ENCODE data around the gene P3H3.

DNA sequence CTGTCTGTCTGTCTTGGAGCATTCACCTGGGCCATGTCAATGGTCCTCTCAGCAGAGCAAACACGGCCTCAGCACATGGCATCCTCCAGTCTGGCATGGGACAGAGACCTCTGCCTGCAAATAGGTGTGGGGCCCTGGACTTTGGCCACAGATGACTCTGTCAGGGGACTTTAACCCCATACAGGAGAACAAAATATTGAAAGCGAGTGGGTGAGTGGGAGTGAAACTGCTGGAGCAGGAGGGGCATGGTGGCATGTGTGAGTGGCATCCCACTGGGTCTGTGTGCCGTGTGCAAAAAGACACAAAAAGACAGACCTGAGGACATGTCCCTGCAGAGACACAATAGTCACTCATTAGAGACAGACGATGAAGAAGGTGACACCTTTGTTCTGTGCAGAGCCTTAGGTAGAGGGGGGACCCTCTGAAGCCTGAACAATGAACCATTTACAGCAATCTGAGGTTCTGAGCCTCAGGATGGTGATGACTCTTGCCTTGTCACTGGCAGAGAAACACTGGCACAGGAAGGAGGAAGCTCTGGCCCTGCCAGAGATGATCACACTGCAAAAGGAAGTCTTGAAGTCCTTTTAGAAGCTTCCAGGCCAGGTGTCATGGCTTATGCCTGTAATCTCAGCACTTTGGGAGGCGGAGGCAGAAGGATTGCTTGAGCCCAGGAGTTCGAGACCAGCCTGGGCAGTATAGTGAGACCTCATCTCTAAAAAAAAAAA, 48.3 kb upstream of the P3H3 start:
- TF ChIP-seq, protein P1, sequence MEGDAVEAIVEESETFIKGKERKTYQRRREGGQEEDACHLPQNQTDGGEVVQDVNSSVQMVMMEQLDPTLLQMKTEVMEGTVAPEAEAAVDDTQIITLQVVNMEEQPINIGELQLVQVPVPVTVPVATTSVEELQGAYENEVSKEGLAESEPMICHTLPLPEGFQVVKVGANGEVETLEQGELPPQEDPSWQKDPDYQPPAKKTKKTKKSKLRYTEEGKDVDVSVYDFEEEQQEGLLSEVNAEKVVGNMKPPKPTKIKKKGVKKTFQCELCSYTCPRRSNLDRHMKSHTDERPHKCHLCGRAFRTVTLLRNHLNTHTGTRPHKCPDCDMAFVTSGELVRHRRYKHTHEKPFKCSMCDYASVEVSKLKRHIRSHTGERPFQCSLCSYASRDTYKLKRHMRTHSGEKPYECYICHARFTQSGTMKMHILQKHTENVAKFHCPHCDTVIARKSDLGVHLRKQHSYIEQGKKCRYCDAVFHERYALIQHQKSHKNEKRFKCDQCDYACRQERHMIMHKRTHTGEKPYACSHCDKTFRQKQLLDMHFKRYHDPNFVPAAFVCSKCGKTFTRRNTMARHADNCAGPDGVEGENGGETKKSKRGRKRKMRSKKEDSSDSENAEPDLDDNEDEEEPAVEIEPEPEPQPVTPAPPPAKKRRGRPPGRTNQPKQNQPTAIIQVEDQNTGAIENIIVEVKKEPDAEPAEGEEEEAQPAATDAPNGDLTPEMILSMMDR (IDR thresholded peaks at IDR 0.05), result no peak
- TF ChIP-seq POLR2A (IDR thresholded peaks at IDR 0.05), result no peak

All from breast epithelium (tissue), 3 donors.